OCI-LY1 (cell line): ENCODE measurements around the gene FAM120A.

Experiments used
- EZH2 ChIP-seq: fragments of 200-600 bp; sonication (generic), shearing (Covaris generic); IDR thresholded peaks from 2 replicates; pipeline ENCODE4 v1.8.0; 2017; ENCODE audit warnings: borderline replicate concordance, mixed run types, mild to moderate bottlenecking, antibody characterized with exemption, low read length, moderate library complexity, mixed read lengths
- TF ChIP-seq, protein P1 (sequence below): fragments of 200-600 bp; sonication (generic), shearing (Covaris generic); IDR thresholded peaks from 2 replicates; pipeline ENCODE4 v1.5.1; 2017; ENCODE audit warnings: mild to moderate bottlenecking, antibody characterized with exemption, low read length, moderate library complexity, mixed read lengths

DNA sequence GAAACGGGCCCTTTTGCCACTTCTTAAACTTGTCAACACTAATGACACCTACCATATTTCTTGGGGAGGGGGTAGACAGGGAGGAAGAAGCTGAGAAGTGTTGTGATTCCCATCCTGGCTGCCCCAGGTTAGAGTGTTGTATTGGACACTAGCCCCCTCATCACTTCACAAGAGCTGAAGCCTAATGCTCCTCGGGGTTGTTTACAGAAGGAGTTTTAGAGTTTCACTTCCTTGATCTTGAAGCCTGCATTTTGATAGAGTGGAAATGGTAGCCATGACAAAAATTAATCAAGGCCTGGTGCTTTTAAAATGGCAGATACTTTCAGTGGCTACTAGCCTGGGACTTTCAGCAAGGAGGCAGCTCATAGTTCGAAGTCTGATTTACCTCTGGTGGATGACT, 12.9 kb downstream of the FAM120A start:
- TF ChIP-seq, protein P1, sequence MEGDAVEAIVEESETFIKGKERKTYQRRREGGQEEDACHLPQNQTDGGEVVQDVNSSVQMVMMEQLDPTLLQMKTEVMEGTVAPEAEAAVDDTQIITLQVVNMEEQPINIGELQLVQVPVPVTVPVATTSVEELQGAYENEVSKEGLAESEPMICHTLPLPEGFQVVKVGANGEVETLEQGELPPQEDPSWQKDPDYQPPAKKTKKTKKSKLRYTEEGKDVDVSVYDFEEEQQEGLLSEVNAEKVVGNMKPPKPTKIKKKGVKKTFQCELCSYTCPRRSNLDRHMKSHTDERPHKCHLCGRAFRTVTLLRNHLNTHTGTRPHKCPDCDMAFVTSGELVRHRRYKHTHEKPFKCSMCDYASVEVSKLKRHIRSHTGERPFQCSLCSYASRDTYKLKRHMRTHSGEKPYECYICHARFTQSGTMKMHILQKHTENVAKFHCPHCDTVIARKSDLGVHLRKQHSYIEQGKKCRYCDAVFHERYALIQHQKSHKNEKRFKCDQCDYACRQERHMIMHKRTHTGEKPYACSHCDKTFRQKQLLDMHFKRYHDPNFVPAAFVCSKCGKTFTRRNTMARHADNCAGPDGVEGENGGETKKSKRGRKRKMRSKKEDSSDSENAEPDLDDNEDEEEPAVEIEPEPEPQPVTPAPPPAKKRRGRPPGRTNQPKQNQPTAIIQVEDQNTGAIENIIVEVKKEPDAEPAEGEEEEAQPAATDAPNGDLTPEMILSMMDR = no peak
- no peak for TF ChIP-seq EZH2
